Left lung (tissue), 10 donors: ENCODE results near the gene NUDT1. TPM values are rescaled to one million over a fixed set of nuclear protein-coding genes. Genes with fewer than 3 reads are reported as not detected.

Experiments used
- ATAC-seq: fragments of 200-7000 bp; cut with Tn5 transposase; one replicate; pipeline ENCODE4 v1.9.1; 2020; ENCODE audit warnings: moderate library complexity
- DNase-seq, 4 donors: peaks; one replicate each; pipeline ENCODE4 v3.0.0-alpha.2; 2013 to 2020
- H3K27ac ChIP-seq, 2 donors: fragments of 200-600 bp; sonication (generic) in 1 of 2; one replicate each; pipeline versions ENCODE4 v1.5.0 to v1.8.0; 2020 to 2021
- H3K27me3 ChIP-seq, 2 donors: fragments of 200-600 bp; sonication (generic) in 1 of 2; one replicate each; pipeline versions ENCODE4 v1.5.0 to v1.8.0; 2020 to 2021
- H3K36me3 ChIP-seq, 2 donors: fragments of 200-600 bp; sonication (generic) in 1 of 2; one replicate each; pipeline versions ENCODE4 v1.5.0 to v1.8.0; 2020 to 2021
- H3K4me1 ChIP-seq, 2 donors: fragments of 200-600 bp; one replicate each; pipeline ENCODE4 v1.8.0; 2021
- H3K4me3 ChIP-seq, 2 donors: fragments of 200-600 bp; sonication (generic) in 1 of 2; one replicate each; pipeline versions ENCODE4 v1.5.0 to v1.8.0; 2020 to 2021; ENCODE audit warnings: mild to moderate bottlenecking in 1 of 2
- H3K9me3 ChIP-seq, 2 donors: fragments of 200-600 bp; sonication (generic) in 1 of 2; one replicate each; pipeline versions ENCODE4 v1.5.0 to v1.8.0; 2020 to 2021
- CTCF ChIP-seq, 2 donors: fragments of 200-600 bp; sonication (generic) in 1 of 2; IDR thresholded peaks; one replicate each; pipeline versions ENCODE4 v1.5.0 to v1.8.0; 2021; ENCODE audit warnings: antibody characterized with exemption in 2 of 2
- intact Hi-C, 2 donors: fragments of 100-400 bp; cut with DNase I; formaldehyde crosslinking; loops; one replicate each; pipeline versions ENCODE4 v1.11.2 to v1.14.2; 2022
- polyA plus RNA-seq, 6 donors: library from polyadenylated mRNA; unstranded; fragments of 120-200 nt; gene quantifications; one replicate each; pipeline ENCODE4 v1.2.1, GENCODE V29; 2013; ENCODE audit not compliant: insufficient read length in 6 of 6
- total RNA-seq, 2 donors: library from RNA; stranded (reverse); fragmentation: NEBNext Ultra II Directional; extraction: Animal tissue kit (Norgen Biotek cat#: 25700); gene quantifications; one replicate each; pipeline ENCODE4 v1.2.1, GENCODE V29; 2021
- donor health status: DM: no; HTN: yes; CAD: no.
- donor health status: DM: no; HTN: no; CAD: no.

The NUDT1 gene
- total and polyA plus RNA-seq, 8 donors, result 13.1 to 26.3 (median 19.7) TPM

GRCh38 chr7:2201686-2202360 lies 40.2 kb upstream of the NUDT1 start:
- intact Hi-C loops, result loop anchor here in 1 of 2 donors (10.0 kb wide), 2 partner anchors 537 to 607 kb away; no protein-coding TSS in a partner anchor

GRCh38 chr7:2202361-2202761 lies 39.7 kb upstream of the NUDT1 start:
- intact Hi-C loops, result loop anchor here in 1 of 2 donors (10.0 kb wide), 2 partner anchors 538 to 608 kb away; no protein-coding TSS in a partner anchor
- H3K27me3 ChIP-seq, result no peaks in the 10 kb centered on the region

More at GRCh38 chr7:2201686-2202360, 40.2 kb upstream of the NUDT1 start:
- Histone ChIP-seq H3K9me3 (no peaks in the 10 kb centered on the region), H3K4me3 (no peak overlapping the region), H3K4me1 (peaks cover 0 to 3% of the 10 kb centered on the region in 2 donors), H3K27me3 (no peaks in the 10 kb centered on the region), H3K36me3 (peaks cover 0 to 52% of the 10 kb centered on the region in 2 donors), H3K27ac (no peak overlapping the region)
- no peak for TF ChIP-seq CTCF (IDR thresholded peaks at IDR 0.05)
- no peak for ATAC-seq
- no peak for DNase-seq

GRCh38 chr7:2202901-2203765 lies 38.9 kb upstream of the NUDT1 start:
- TF ChIP-seq CTCF (IDR thresholded peaks at IDR 0.05), result no peak
- Histone ChIP-seq H3K4me3 (no peak overlapping the region), H3K9me3 (no peaks in the 10 kb centered on the region), H3K36me3 (peaks cover 0 to 62% of the 10 kb centered on the region in 2 donors), H3K27me3 (no peaks in the 10 kb centered on the region), H3K27ac (no peak overlapping the region), H3K4me1 (peaks cover 0 to 3% of the 10 kb centered on the region in 2 donors)
- ATAC-seq (no peak), DNase-seq (peak in 2 of 4 donors; percentile 27 to 39)
- intact Hi-C loops, result loop anchor here in 1 of 2 donors (10.0 kb wide), 2 partner anchors 538 to 608 kb away; no protein-coding TSS in a partner anchor

More at GRCh38 chr7:2202361-2202761, 39.7 kb upstream of the NUDT1 start:
- ATAC-seq (no peak), DNase-seq (no peak)
- Histone ChIP-seq H3K36me3 (peaks cover 0 to 54% of the 10 kb centered on the region in 2 donors), H3K4me3 (no peak overlapping the region), H3K9me3 (no peaks in the 10 kb centered on the region), H3K27ac (no peak overlapping the region), H3K4me1 (peaks cover 0 to 3% of the 10 kb centered on the region in 2 donors)
- TF ChIP-seq CTCF (IDR thresholded peaks at IDR 0.05), result no peak

- H3K36me3 ChIP-seq, result peaks cover 0 to 62% of the 10 kb centered on the region in 2 donors
- intact Hi-C loops, result loop anchor here in 1 of 2 donors (10.0 kb wide), 2 partner anchors 539 to 609 kb away; no protein-coding TSS in a partner anchor
- DNase-seq (no peak), ATAC-seq (no peak)
- no peak overlapping the region for H3K4me3 ChIP-seq
- H3K27ac ChIP-seq, result no peak overlapping the region
- no peaks in the 10 kb centered on the region for H3K27me3 ChIP-seq
- TF ChIP-seq CTCF (IDR thresholded peaks at IDR 0.05), result no peak
- no peaks in the 10 kb centered on the region for H3K9me3 ChIP-seq
- no peaks in the 10 kb centered on the region for H3K4me1 ChIP-seq
These were observed 38.2 kb upstream of the NUDT1 start for GRCh38 chr7:2203766-2204300.
